Neural cell (in vitro differentiated cells): Measurements from ENCODE around the gene AS3MT. TPM values are rescaled to one million over a fixed set of nuclear protein-coding genes. Genes with fewer than 3 reads are reported as not detected.

Experiments
- H2AFZ ChIP-seq: fragments of 200-600, 300-800 bp; sonication (generic), shearing (Covaris generic); 2 replicates; pipeline ENCODE4 v1.6.0; 2014; ENCODE audit warnings: low read depth, mild to moderate bottlenecking, antibody characterized with exemption, low read length, moderate library complexity
- H3F3A ChIP-seq: fragments of 200-600 bp; shearing (Covaris generic); 2 replicates; pipeline ENCODE4 v1.6.1; 2016; ENCODE audit warnings: mild to moderate bottlenecking, moderate library complexity, mixed read lengths, antibody characterized with exemption, low read length; ENCODE audit not compliant: insufficient read depth, poor library complexity, severe bottlenecking
- H3K27ac ChIP-seq: fragments of 200-600, 300-800 bp; sonication (generic), shearing (Covaris generic); 2 replicates; pipeline ENCODE4 v1.5.1; 2014; ENCODE audit warnings: mild to moderate bottlenecking, low read length, moderate library complexity
- H3K27me3 ChIP-seq: fragments of 300-800, 200-600 bp; sonication (generic), shearing (Covaris generic); 2 replicates; pipeline ENCODE4 v1.6.0; 2014; ENCODE audit warnings: mild to moderate bottlenecking, low read depth, low read length, moderate library complexity; ENCODE audit not compliant: insufficient read depth
- H3K36me3 ChIP-seq: fragments of 300-800, 200-600 bp; sonication (generic), shearing (Covaris generic); 2 replicates; pipeline ENCODE4 v1.5.1; 2014; ENCODE audit warnings: mild to moderate bottlenecking, antibody characterized with exemption, low read length, moderate library complexity; ENCODE audit not compliant: insufficient read depth
- H3K4me2 ChIP-seq: fragments of 300-800, 200-600 bp; sonication (generic), shearing (Covaris generic); 2 replicates; pipeline ENCODE4 v1.6.0; 2014; ENCODE audit warnings: mild to moderate bottlenecking, low read length
- H3K4me3 ChIP-seq: fragments of 300-800, 200-600 bp; sonication (generic), shearing (Covaris generic); 2 replicates; pipeline ENCODE4 v1.5.1; 2014; ENCODE audit warnings: mild to moderate bottlenecking, low read length, moderate library complexity
- H3K79me2 ChIP-seq: fragments of 200-600 bp; shearing (Covaris generic); replicated peaks from 2 replicates; pipeline ENCODE4 v1.6.0; 2014; ENCODE audit warnings: mild to moderate bottlenecking, low read length, moderate library complexity; ENCODE audit not compliant: insufficient read depth
- H3K9ac ChIP-seq: fragments of 300-800, 200-600 bp; sonication (generic), shearing (Covaris generic); 2 replicates; pipeline ENCODE4 v1.6.1; 2016; ENCODE audit warnings: mild to moderate bottlenecking, low read length, mixed read lengths
- H3K9me2 ChIP-seq: fragments of 200-600 bp; shearing (Covaris generic); 2 replicates; pipeline ENCODE4 v1.6.1; 2016; ENCODE audit warnings: mild to moderate bottlenecking, low read length, mixed read lengths; ENCODE audit not compliant: insufficient read depth
- H3K9me3 ChIP-seq: fragments of 200-600, 300-800 bp; sonication (generic), shearing (Covaris generic); 2 replicates; pipeline ENCODE4 v1.6.1; 2016; ENCODE audit warnings: mild to moderate bottlenecking, mixed run types, low read length, moderate library complexity, mixed read lengths
- H4K20me1 ChIP-seq: fragments of 200-600 bp; shearing (Covaris generic); 2 replicates; pipeline ENCODE4 v1.6.1; 2016; ENCODE audit warnings: mild to moderate bottlenecking, mixed run types; ENCODE audit not compliant: insufficient read depth
- CTCF ChIP-seq: fragments of 450-650 bp; IDR thresholded peaks from 2 replicates; pipeline ENCODE4 v1.5.1; 2014; ENCODE audit warnings: antibody characterized with exemption, mild to moderate bottlenecking, moderate library complexity; ENCODE audit not compliant: poor library complexity, severe bottlenecking
- EP300 ChIP-seq: fragments of 450-650 bp; conservative IDR thresholded peaks from 2 replicates; pipeline ENCODE4 v1.6.1; 2014; ENCODE audit warnings: antibody characterized with exemption, mild to moderate bottlenecking, moderate library complexity; ENCODE audit not compliant: poor library complexity, severe bottlenecking
- EZH2 ChIP-seq: fragments of 200-600, 300-800 bp; shearing (Covaris generic), sonication (generic); IDR thresholded peaks from 2 replicates; pipeline ENCODE4 v1.6.1; 2014; ENCODE audit warnings: antibody characterized with exemption, low read length, borderline replicate concordance, mild to moderate bottlenecking; ENCODE audit not compliant: insufficient read depth, poor library complexity, severe bottlenecking
- MXI1 ChIP-seq: fragments of 450-650 bp; conservative IDR thresholded peaks from 2 replicates; pipeline ENCODE4 v1.6.1; 2014; ENCODE audit warnings: antibody characterized with exemption, mild to moderate bottlenecking; ENCODE audit not compliant: poor library complexity, severe bottlenecking
- POLR2AphosphoS5 ChIP-seq: IDR thresholded peaks from 2 replicates; pipeline ENCODE4 v1.6.1; 2012
- RAD21 ChIP-seq: fragments of 450-650 bp; conservative IDR thresholded peaks from 2 replicates; pipeline ENCODE4 v1.6.1; 2014; ENCODE audit warnings: antibody characterized with exemption, mild to moderate bottlenecking, moderate library complexity
- REST ChIP-seq: IDR thresholded peaks from 2 replicates; pipeline ENCODE4 v1.6.1; 2012; ENCODE audit warnings: borderline replicate concordance
- SMC3 ChIP-seq: fragments of 450-650 bp; conservative IDR thresholded peaks from 2 replicates; pipeline ENCODE4 v1.6.1; 2014; ENCODE audit warnings: antibody characterized with exemption, mild to moderate bottlenecking, moderate library complexity; ENCODE audit not compliant: poor library complexity
- TAF1 ChIP-seq: IDR thresholded peaks from 2 replicates; pipeline ENCODE4 v1.6.1; 2012; ENCODE audit warnings: low read depth
- polyA plus RNA-seq: library from polyadenylated mRNA; depleted of rRNA; stranded (reverse); fragments of >200 nt; gene quantifications from 2 replicates; pipeline ENCODE4 v1.2.3, GENCODE V29; 2014

The AS3MT gene
- polyA plus RNA-seq, 1 donor from 2014 or later = 17.6 TPM

GRCh38 chr10:102914781-102915180, 45.5 kb downstream of the AS3MT start:
- Histone ChIP-seq H3K4me2 (no peak overlapping the region), H3K4me3 (no peak overlapping the region), H2AFZ (no peak overlapping the region), H3K9me2 (no peaks in the 10 kb centered on the region), H3K36me3 (no peaks in the 10 kb centered on the region), H3K27ac (no peak overlapping the region), H4K20me1 (no peaks in the 10 kb centered on the region), H3K9me3 (no peaks in the 10 kb centered on the region), H3K9ac (no peak overlapping the region), H3F3A (no peaks in the 10 kb centered on the region), H3K79me2 (peaks cover 2% of the 10 kb centered on the region), H3K27me3 (no peaks in the 10 kb centered on the region)
- TF ChIP-seq POLR2AphosphoS5 = no peak
- no peak for TF ChIP-seq TAF1
- TF ChIP-seq MXI1 = no peak
- no peak for TF ChIP-seq REST
- TF ChIP-seq RAD21 = no peak
- TF ChIP-seq EP300 = no peak
- TF ChIP-seq CTCF = no peak
- no peak for TF ChIP-seq EZH2
- TF ChIP-seq SMC3 = no peak

GRCh38 chr10:102916173-102916572, 46.9 kb downstream of the AS3MT start:
- Histone ChIP-seq H3F3A (no peaks in the 10 kb centered on the region), H3K27ac (no peak overlapping the region), H2AFZ (no peak overlapping the region), H3K4me3 (no peak overlapping the region), H3K4me2 (no peak overlapping the region), H3K27me3 (no peaks in the 10 kb centered on the region), H3K9me2 (no peaks in the 10 kb centered on the region), H4K20me1 (no peaks in the 10 kb centered on the region), H3K9me3 (no peaks in the 10 kb centered on the region), H3K9ac (no peak overlapping the region), H3K36me3 (no peaks in the 10 kb centered on the region), H3K79me2 (peaks cover 16% of the 10 kb centered on the region)
- TF ChIP-seq EP300 (no peak), SMC3 (no peak), POLR2AphosphoS5 (no peak), TAF1 (no peak), MXI1 (no peak), RAD21 (no peak)
